GM20431 (cell line): ENCODE measurements around the gene FBXL19.

Source experiments
- in situ Hi-C: fragments of 300-500 bp; cut with MseI, MboI; formaldehyde crosslinking; loops from one replicate; pipeline ENCODE4 v1.15.0; 2020; ENCODE audit warnings: low sequenced_read_pairs; ENCODE audit not compliant: unreplicated experiment

Gene FBXL19

DNA sequence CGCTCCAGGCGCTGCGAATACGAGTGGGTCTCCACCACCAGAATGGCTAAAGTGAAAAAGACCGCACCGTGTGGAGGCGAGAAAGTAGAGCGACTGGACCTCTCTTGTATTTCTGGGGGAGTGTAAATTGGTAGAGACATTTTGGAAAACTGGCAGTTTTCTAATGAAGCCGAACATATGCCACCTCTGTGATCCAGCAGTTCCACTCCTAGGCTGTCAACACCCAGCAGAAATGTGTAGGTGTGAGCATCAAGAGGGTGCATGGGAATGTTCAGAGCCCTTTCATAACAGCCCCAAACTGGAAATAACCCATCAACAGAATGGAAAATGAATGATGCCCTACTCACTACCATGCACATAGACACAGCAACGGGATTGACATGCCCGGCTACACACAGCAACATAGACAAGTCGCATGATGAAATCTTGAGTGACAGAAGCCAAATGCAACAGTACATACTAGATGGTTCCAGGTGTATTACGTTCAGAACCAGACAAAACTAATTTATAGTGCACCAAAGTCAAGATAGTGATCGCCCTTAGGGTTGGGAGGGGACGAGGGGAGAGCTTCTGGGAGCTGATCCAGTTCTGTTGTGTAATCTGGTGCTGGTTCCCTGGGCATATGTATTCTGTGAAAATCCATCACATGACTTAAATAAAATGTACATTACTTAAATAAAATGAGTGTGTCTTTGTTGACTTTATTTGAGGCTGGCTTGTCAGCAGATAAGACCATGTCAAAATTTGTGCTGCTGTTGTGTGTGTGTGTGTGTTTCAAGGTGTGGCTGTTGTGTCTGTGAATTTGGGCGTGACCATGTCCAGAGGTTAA lies 28.6 kb upstream of the FBXL19 start:
- in situ Hi-C loops, result no loop called here

DNA sequence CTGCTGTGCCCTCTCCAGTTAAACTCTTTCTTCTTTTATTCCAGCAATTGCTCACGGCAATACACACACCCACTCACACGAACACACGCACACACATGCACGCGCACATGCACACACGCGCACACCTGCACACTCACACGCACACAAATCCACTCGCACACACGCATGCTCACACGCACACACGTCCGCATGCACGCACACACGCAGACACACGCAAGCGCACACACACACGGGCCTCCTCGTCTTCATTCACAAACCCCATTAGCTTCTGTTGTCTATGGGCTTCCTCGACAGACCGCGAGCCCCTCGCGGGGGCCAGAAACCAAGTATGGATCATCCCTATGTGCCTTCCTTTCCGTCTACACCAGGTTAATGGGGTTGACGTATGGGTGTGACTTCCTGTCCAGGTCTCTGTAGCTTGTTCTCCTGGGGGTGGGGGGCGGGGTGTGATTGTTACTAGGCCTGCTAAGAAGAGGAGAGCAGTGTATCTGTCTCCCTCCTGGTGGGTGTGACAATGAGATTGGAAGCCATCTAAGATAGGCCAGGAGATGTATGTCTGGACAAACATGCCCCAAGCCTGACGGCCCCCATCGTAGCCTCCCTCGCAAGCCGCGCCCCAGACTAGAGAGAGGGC lies 27.6 kb upstream of the FBXL19 start:
- in situ Hi-C loops, result no loop called here

DNA sequence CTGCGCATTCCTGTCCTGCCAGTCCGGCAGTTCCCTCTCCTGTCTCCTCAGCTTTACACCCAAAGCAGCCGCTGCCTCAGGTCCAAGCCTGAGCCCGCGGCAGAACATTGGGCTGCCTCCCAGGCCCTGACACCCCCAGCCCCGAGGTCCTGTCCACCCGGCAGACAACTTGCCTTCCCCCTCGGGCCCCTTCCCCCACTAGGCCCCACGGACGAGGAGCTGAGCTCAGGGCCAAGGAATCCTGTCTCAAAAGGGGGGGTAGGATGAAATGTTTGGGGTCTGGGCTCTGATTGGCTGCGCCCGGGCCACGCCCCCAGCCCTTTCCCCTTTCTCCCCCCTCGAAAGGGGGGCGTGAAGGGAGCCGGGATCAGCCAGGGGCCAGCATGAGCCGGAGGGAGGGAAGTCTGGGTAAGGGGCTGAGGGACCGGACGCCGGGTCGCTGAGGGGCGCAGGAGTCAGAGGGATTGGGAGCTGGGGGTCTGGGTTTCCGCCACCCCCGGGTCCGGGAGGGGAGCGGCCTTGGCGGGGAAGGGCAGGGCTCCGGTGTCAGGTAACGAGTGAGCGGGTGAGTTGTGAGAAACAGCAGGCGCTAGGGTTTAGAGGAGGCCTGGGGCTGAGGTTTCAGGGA lies 27.0 kb upstream of the FBXL19 start, which contains the start of gene CTF1:
CTF1 (plus strand) TSS at position 354 of the 628 bp plus-strand sequence; CDS start at position 384, 30 bp downstream.
- in situ Hi-C loops, result no loop called here

DNA sequence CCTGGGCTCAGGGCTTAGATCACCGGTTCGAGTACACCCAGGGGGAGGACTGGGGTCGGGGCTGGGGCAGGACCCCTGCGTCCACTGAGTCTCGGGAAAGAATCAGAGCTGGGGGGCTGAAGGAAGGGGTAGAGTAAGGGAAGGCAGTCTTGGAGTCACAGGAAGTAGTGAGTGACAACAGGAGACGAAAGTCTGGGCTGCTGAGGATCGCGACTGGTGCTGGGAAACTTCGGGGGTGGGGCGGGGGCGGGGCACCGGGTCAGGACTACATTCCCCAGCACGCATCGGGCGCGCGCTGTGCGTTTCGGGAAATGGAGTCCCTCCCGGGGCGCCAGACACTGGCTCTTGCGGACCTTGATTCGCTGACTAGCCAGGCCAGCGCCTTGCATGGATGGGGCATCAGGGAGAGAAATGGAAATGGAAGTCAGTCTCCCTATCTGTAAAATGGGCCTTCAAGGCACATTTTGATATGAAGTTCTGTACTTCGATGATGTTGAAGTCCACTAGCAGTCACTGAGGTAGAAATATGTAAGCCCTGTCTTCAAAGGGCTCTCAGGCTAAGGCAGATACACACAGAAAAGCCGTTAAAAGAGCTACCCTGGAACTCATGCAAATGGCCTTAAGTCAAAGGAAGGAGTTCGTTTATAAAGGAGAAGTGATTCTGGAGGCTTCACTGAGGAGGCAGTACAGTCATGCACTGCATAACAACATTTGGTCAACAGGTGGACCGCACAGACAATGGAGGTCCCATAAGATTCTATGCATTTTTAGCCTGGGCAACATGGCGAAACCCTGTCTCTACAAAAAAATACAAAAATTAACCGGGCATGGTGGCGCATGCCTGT lies 26.3 kb upstream of the FBXL19 start:
- in situ Hi-C loops, result no loop called here

DNA sequence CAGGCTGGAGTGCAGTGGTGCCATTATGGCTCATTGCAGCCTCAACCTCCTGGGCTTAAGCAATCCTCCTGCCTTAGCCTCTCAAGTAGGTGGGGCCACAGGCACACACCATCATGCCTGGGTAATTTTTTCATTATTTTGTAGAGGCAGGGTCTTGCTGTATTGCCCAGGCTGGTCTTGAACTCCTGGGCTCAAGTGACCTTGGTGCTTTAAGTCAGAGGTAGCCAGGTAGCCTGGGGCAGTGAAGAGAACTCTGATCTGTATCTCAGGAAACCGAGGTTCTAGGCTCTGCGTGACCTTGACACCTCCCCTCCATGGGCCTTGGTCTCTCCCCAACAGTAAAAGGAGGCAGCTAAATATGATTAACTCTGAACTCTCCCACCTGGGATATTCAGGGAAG lies 23.6 kb upstream of the FBXL19 start:
- in situ Hi-C loops, result no loop called here

DNA sequence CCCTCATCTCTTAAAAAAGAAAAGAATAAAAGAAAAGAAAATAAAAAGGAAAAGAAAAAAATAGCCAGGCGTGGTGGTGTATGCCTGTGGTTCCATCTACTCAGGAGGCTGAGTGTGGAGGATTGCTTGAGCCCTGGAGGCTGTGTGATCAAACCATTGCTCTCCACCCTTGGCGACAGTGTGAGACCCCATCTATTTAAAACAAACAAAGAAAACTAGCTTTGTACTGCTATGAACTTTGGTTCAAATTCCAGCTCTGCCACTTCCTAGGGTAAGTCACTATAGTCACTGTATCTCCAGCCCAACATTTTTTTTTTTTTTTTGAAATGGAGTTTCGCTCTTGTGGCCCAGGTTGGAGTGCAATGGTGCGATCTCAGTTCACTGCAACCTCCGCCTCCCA lies 22.8 kb upstream of the FBXL19 start:
- in situ Hi-C loops, result no loop called here

DNA sequence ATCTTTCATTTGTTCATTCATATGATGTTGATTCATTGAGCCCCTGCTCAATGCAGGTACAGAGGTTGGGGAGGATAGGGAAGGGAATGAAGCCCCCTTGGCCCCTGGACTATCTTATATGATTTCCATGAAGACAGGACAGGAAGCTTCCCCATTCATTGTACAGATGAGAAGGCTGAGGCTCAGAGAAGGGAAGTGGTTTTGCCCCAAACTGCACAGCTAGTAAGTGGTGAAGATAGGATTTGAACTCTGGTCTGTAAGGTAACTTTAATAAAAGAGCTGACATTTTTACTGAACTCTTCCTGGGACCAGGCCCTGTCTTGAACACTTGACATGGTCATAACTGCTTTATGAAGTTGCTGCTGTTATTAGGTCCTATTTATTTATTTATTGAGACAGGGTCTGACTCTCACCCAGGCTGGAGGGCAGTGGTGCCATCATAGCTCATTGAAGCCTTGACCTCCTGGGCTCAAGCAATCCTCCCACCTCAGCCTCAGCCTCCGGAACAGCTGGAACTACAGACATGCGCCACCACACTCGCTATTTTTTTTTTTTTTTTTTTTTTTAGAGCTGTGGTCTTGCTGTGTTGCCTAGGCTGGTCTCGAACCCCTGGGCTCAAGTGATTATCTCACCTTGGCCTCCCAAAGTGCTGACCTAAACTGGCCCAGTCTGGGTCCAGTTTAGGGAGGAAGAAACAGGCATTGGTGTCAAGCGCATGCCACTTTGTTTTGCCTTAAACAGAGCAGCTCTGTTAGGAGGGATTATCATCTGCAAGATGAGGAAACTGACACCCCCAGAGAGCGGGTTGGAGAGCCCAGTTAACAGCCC lies 22.0 kb upstream of the FBXL19 start:
- in situ Hi-C loops, result no loop called here

DNA sequence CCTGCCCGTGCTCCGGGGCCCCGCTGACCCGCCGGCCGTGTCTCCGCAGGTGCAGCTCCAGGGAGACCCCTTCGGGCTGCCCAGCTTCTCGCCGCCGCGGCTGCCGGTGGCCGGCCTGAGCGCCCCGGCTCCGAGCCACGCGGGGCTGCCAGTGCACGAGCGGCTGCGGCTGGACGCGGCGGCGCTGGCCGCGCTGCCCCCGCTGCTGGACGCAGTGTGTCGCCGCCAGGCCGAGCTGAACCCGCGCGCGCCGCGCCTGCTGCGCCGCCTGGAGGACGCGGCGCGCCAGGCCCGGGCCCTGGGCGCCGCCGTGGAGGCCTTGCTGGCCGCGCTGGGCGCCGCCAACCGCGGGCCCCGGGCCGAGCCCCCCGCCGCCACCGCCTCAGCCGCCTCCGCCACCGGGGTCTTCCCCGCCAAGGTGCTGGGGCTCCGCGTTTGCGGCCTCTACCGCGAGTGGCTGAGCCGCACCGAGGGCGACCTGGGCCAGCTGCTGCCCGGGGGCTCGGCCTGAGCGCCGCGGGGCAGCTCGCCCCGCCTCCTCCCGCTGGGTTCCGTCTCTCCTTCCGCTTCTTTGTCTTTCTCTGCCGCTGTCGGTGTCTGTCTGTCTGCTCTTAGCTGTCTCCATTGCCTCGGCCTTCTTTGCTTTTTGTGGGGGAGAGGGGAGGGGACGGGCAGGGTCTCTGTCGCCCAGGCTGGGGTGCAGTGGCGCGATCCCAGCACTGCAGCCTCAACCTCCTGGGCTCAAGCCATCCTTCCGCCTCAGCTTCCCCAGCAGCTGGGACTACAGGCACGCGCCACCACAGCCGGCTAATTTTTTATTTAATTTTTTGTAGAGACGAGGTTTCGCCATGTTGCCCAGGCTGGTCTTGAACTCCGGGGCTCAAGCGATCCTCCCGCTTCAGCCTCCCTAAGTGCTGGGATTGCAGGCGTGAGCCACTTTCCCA lies 21.1 kb upstream of the FBXL19 start:
- in situ Hi-C loops, result no loop called here

DNA sequence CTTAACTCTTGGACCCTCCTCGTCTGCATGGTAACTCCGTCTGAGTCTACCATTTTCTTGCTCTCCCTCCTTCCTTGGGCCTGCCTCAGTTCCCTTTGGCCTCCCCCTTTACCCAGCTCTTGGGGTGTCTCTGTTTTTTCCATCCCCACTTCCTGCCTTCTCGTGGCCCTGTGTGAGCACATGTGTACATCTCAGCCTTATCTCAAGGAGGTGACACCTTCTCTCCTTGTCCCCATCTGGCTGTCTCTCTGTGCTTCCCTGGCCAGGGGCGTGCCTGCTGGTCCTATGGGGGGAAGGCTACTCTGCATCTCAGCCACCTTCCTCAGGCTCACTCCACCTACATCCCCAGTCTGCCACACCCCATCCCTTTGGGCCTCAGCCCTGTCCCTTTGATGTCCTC lies 20.4 kb upstream of the FBXL19 start:
- in situ Hi-C loops, result no loop called here

DNA sequence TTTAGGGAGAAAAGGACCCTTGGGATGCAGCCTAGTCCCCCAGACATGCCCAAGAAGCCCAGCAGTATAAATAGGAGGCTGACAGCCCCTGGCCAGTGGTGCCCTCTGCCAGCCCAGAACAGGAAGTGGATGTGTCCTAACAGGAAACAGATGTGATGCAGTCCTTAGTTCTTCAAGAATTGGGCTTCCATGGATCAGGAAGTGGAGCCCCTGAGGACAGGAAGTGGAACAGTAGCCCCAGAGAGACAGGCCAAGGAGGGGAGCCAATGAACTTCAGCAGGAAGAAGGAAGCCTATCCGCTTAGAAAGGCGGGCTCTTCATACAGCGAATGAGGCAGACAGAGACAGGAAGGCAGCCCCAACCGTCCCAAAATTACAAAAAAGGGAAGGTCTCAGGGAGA lies 19.8 kb upstream of the FBXL19 start:
- in situ Hi-C loops, result no loop called here

DNA sequence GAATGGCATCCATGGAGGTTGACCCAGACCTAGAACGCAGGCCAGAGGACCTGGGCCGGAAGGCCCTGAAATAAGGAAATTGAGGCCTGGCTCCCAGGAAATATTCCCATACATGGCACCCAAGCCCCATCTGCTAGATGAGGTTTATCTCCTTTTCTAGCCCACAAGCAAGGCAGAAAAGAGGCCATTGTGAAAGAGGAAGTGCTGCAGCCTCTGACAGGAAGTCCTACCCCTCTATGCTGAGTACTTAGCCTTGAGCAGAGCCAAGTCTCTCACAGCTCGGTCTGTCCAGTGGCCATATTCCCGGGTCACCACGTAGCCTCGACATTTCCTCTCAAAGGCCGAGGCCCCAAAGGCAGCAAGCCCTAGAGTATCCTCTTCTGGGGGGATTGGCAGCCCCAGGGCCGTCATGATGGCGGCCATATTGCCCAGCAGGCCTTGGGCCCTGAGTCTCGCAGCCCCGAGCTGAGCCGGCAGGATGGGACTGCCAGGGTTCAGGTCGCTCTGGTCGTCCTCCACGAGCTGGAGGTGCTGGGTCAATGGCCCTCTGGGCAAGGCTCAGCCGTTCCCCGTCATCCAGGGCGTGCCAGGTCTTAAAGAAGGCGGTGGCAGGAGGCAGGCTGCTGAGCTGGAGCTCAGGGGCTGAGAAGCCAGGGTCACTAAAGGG lies 19.1 kb upstream of the FBXL19 start:
- in situ Hi-C loops, result no loop called here

DNA sequence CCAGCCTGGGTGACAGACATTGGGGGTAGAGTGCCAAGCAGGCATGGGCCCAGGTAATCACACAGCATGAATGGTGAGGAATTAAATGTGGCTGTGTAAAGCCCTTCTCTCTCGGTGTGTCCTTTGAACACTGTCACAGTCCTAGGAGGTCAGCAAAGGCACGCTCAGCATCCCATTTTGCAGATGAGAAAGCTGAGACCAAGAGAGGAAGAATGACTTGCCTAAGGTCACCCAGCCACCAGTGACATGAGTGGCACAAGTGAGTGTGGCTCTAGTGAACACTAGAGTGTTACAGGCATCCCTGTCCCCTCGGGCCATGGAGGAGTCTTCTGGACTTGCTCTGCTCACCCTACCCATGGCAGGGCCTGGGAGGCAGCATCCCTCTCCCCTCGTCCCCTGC lies 16.3 kb upstream of the FBXL19 start:
- in situ Hi-C loops, result loop anchor here (5.0 kb wide), 1 partner anchor 60 kb away; no protein-coding TSS in a partner anchor

DNA sequence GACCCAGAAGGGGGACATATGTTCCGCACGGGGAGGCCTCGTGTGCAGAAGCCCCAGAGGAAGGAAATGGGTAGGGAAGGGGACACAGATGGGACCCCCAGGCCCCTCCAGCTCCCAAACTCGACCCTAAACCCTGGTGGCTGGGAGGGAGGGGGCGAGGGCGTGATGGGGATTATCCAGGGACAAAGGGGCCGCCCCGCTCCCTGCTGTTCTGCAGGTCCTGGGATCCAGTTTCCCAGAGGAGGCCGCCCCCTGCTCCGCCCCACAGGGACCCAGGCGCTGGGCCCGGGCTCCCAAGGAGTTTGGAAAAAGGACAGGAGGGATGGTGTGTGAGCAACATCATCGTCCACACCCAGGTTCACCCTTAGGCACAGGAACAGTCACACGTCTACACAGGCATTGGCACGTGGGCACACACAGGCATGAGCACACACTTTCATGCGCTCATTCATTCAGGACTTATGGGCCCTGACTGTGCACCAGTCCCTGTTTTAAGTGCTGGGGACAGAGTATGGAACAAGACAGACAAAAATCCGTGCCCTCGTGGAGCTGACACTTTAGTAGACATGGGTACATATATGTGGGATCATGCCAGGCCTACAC lies 12.8 kb upstream of the FBXL19 start:
- in situ Hi-C loops, result no loop called here

DNA sequence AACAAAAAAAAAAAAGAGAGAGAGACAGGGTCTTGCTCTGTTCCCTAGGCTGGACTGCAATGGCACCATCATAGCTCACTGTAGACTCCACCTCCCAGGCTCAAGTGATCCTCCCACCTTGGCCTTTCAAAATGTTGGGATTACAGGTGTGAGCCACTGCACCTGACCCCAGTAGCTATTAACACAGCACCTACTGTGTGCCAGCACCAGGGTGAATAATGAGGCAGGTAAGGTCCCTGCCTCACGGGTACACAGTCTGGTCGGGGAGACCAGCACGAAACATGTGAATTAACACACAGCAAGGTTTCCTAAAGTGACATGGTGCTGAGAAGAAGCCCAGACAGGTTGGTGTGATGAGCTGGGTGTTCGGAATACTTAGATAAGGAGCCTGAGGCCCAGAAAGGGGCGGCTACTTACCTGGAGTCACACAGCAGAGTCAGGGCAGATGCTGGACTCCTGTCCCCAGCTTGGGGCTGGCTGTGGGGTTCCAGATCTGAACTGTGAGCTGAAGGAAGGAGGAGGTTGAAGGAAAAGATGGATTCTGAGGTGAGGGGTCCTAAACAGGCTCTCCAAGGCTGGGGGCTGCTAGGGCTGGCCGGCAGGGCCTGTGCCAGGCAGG lies 10.5 kb upstream of the FBXL19 start:
- in situ Hi-C loops, result no loop called here

DNA sequence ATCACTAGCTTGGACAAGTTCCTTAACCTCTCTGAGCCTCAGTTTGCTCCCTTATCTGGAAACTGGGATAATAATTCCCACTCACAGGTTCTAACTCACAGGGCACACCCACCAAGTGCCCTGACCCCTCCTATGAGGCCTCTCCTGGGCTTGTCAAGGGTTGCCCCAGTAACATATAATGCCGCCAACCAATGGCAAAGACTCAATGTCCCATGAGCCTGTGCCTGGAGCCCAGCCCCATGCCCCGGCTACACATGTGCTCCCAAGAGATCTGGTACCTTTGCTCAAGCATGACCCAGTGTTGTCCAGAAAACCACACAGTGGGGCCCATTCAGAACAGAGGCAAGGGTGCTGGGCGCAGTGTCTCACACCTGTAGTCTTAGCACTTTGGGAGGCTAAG lies 8.5 kb upstream of the FBXL19 start:
- in situ Hi-C loops, result no loop called here

DNA sequence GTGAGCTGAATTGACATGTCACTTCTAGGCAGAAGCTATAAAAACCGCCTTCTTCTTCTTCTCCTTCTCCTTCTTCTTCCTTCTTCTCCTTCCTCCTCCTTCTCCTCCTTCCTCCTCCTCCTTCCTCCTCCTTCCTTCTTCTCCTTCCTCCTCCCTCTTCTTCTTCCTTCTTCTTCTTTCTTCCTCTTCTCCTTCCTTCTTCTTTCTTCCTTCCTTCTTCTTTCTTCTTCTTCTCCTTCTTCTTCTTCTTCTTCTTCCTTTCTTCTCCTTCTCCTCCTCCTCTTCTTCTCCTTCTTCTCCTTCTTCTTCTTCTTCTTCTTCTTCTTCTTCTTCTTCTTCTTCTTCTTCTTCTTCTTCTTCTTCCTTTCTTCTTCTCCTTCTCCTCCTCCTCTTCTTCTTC lies 4.8 kb upstream of the FBXL19 start:
- in situ Hi-C loops, result no loop called here

DNA sequence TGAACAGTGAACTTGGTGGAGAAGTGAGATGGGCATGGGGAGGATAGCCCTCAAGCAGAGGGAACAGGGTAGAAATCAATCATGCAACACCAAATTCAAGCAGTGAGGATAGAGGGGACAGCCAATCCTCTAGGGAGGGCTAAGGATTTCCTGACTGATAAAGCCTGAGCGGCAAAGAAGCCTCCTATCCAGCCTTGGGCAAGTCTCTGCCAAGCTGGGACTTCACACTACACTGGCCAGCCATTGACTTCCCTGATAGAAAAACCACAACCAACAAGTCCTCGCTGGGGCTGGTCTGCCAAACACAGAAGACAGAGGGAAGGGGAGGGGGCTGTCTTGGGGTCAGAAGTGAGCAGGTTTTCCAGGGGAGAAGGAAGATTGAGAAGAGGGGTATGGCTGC lies 2.5 kb upstream of the FBXL19 start:
- in situ Hi-C loops, result no loop called here
